ENCODE measurements around the gene NUDT2. TPM values are rescaled to one million over a fixed set of nuclear protein-coding genes. Genes with fewer than 3 reads are reported as not detected.

Gene NUDT2
- total RNA-seq, 2 donors from 2014 or later = 25.6 to 28.4 TPM

- no peak overlapping the region for H3K4me3 ChIP-seq
- no peak for DNase-seq
- no peaks in the 10 kb centered on the region for H3K4me1 ChIP-seq
- no peak overlapping the region for H3K27ac ChIP-seq
- intact Hi-C loops (cut with DNase I) = no loop called here
- no peaks in the 10 kb centered on the region for H3K9me3 ChIP-seq
- no peaks in the 10 kb centered on the region for H3K27me3 ChIP-seq
- TF ChIP-seq CTCF (IDR thresholded peaks at IDR 0.05) = no peak
- H3K9ac ChIP-seq (ENCODE audit: low read depth in 2 of 2, low read length in 2 of 2) = no peak overlapping the region
- H3K36me3 ChIP-seq = no peaks in the 10 kb centered on the region
Measured at GRCh38 chr9:34318163-34318790, 11.1 kb upstream of the NUDT2 start.

GRCh38 chr9:34321451-34321850, 7.9 kb upstream of the NUDT2 start:
- intact Hi-C loops (cut with DNase I) = no loop called here
- no peaks in the 10 kb centered on the region for H3K4me1 ChIP-seq
- no peaks in the 10 kb centered on the region for H3K9me3 ChIP-seq
- no peak for DNase-seq
- no peak overlapping the region for H3K4me3 ChIP-seq
- no peak overlapping the region for H3K9ac ChIP-seq (ENCODE audit: low read depth in 2 of 2, low read length in 2 of 2)
- TF ChIP-seq CTCF (IDR thresholded peaks at IDR 0.05) = no peak
- H3K27me3 ChIP-seq = no peaks in the 10 kb centered on the region
- H3K27ac ChIP-seq = no peak overlapping the region
- no peaks in the 10 kb centered on the region for H3K36me3 ChIP-seq

GRCh38 chr9:34322899-34323591, 6.3 kb upstream of the NUDT2 start:
- TF ChIP-seq CTCF (IDR thresholded peaks at IDR 0.05) = no peak
- no peak for DNase-seq
- H3K27ac ChIP-seq = no peak overlapping the region
- H3K9me3 ChIP-seq = no peaks in the 10 kb centered on the region
- no peaks in the 10 kb centered on the region for H3K27me3 ChIP-seq
- no peak overlapping the region for H3K9ac ChIP-seq (ENCODE audit: low read depth in 2 of 2, low read length in 2 of 2)
- no peaks in the 10 kb centered on the region for H3K36me3 ChIP-seq
- no peaks in the 10 kb centered on the region for H3K4me1 ChIP-seq
- intact Hi-C loops (cut with DNase I) = no loop called here
- no peak overlapping the region for H3K4me3 ChIP-seq

GRCh38 chr9:34326690-34327089, 2.7 kb upstream of the NUDT2 start:
- H3K9ac ChIP-seq (ENCODE audit: low read depth in 2 of 2, low read length in 2 of 2) = no peak overlapping the region
- no peak overlapping the region for H3K27ac ChIP-seq
- TF ChIP-seq CTCF (IDR thresholded peaks at IDR 0.05) = no peak
- H3K4me3 ChIP-seq = no peak overlapping the region
- H3K27me3 ChIP-seq = no peaks in the 10 kb centered on the region
- no peaks in the 10 kb centered on the region for H3K36me3 ChIP-seq
- no peaks in the 10 kb centered on the region for H3K9me3 ChIP-seq
- intact Hi-C loops (cut with DNase I) = no loop called here
- DNase-seq = no peak
- H3K4me1 ChIP-seq = no peaks in the 10 kb centered on the region

- no peaks in the 10 kb centered on the region for H3K36me3 ChIP-seq
- peak overlapping the region; percentile 42 for H3K27ac ChIP-seq
- H3K27me3 ChIP-seq = no peaks in the 10 kb centered on the region
- DNase-seq = peak; percentile 56
- intact Hi-C loops (cut with DNase I) = no loop called here
- no peaks in the 10 kb centered on the region for H3K4me1 ChIP-seq
- H3K4me3 ChIP-seq = peak overlapping the region; percentile 81
- H3K9ac ChIP-seq (ENCODE audit: low read depth in 2 of 2, low read length in 2 of 2) = peak overlapping the region in 1 of 2 donors; percentile 99
- no peaks in the 10 kb centered on the region for H3K9me3 ChIP-seq
- no peak for TF ChIP-seq CTCF (IDR thresholded peaks at IDR 0.05)
Measured at GRCh38 chr9:34328500-34328986, 826 bp upstream of the NUDT2 start.
